H1 (cell line): ENCODE measurements around the gene RAET1L. TPM values are rescaled to one million over a fixed set of nuclear protein-coding genes. Genes with fewer than 3 reads are reported as not detected.

Experiments used
- BACH1 ChIP-seq: IDR thresholded peaks from 2 replicates; pipeline ENCODE4 v1.6.1; 2012; ENCODE audit warnings: low read length, improper control_type of control experiment
- CBX5 ChIP-seq: fragments of 300-800, 300-1000 bp; sonication (generic); IDR thresholded peaks from 2 replicates; pipeline ENCODE4 v1.7.1; 2016; ENCODE audit warnings: antibody characterized with exemption, low read length, low read depth
- CHD7 ChIP-seq: fragments of 300-600 bp; sonication (generic); IDR thresholded peaks from 2 replicates; pipeline ENCODE4 v1.7.1; 2012; ENCODE audit warnings: low read length, moderate library complexity, mild to moderate bottlenecking, inconsistent platforms; ENCODE audit not compliant: insufficient replicate concordance
- HDAC2 ChIP-seq, 2 experiments: fragments of 300-600 bp in 1 of 2; sonication (generic) in 1 of 2; IDR thresholded peaks; 2 replicates each; pipeline ENCODE4 v1.6.1; 2011 to 2012; ENCODE audit warnings: low read depth in 2 of 2, low read length in 2 of 2, mild to moderate bottlenecking in 2 of 2, moderate library complexity in 2 of 2, borderline replicate concordance in 1 of 2, inconsistent platforms in 1 of 2
- NANOG ChIP-seq: IDR thresholded peaks from 2 replicates; pipeline ENCODE4 v1.6.1; 2011; ENCODE audit warnings: low read length, low read depth, mild to moderate bottlenecking, inconsistent platforms; ENCODE audit not compliant: insufficient read depth, poor library complexity, severe bottlenecking
- RBBP5 ChIP-seq: IDR thresholded peaks from 2 replicates; pipeline ENCODE4 v1.7.1; 2012; ENCODE audit warnings: low read depth, mild to moderate bottlenecking, inconsistent platforms, low read length, moderate library complexity, borderline replicate concordance
- TCF12 ChIP-seq: IDR thresholded peaks from 2 replicates; pipeline ENCODE4 v1.6.1; 2011; ENCODE audit warnings: low read depth, mild to moderate bottlenecking, low read length
- USF2 ChIP-seq: IDR thresholded peaks from 2 replicates; pipeline ENCODE4 v1.6.1; 2011; ENCODE audit warnings: low read length, improper control_type of control experiment
- polyA plus RNA-seq, 7 experiments: library from polyadenylated mRNA; depleted of rRNA in 3 of 7; stranded (reverse) in 5 of 7; unstranded in 2 of 7; fragments of >200 nt in 5 of 7; fragments of 200-250 nt in 2 of 7; gene quantifications; 1 replicate in 5 of 7; 2 replicates in 1 of 7; 4 replicates in 1 of 7; pipeline versions ENCODE4 v1.2.1 to v1.2.3, GENCODE V29; 2011 to 2013; ENCODE audit warnings: missing spikeins in 2 of 7, mixed read lengths in 2 of 7
- total RNA-seq: library from RNA; stranded (reverse); fragmentation: NEBNext Ultra II Directional; extraction: Animal tissue kit (Norgen Biotek cat#: 25700); gene quantifications from 2 replicates; pipeline ENCODE4 v1.2.1, GENCODE V29; 2021

Gene RAET1L
- total and polyA plus RNA-seq, 2 of the 8 experiments (the other 6 are each of a cell fraction or from before 2014, with no cell fraction given) = not detected

- no peak for TF ChIP-seq CHD7
- TF ChIP-seq HDAC2 (IDR thresholded peaks at IDR 0.05; ENCODE audit: borderline replicate concordance in 1 of 2, low read depth in 2 of 2, low read length in 2 of 2) = no peak
- no peak for TF ChIP-seq CBX5
- TF ChIP-seq RBBP5 = no peak
- TF ChIP-seq TCF12 = no peak
- TF ChIP-seq NANOG = no peak
- no peak for TF ChIP-seq BACH1
- TF ChIP-seq USF2 = no peak
Observed at GRCh38 chr6:150043501-150044412, 18.4 kb upstream of the RAET1L start (continued).
